C4-2B (cell line): ENCODE data around the gene RGSL1.

Experiments used
- H3K27ac ChIP-seq: fragments of 450-650 bp; 2 replicates; pipeline ENCODE4 v1.5.1; 2017
- ZFX ChIP-seq: fragments of 450-650 bp; IDR thresholded peaks from 2 replicates; pipeline ENCODE4 v1.6.1; 2017
- TF ChIP-seq, protein P1 (sequence below): fragments of 450-650 bp; conservative IDR thresholded peaks from 2 replicates; pipeline ENCODE4 v1.5.1; 2017; ENCODE audit warnings: mild to moderate bottlenecking

Gene RGSL1

GRCh38 chr1:182476625-182477024 is 26.7 kb downstream of the RGSL1 start:
- TF ChIP-seq ZFX: no peak
- TF ChIP-seq, protein P1, sequence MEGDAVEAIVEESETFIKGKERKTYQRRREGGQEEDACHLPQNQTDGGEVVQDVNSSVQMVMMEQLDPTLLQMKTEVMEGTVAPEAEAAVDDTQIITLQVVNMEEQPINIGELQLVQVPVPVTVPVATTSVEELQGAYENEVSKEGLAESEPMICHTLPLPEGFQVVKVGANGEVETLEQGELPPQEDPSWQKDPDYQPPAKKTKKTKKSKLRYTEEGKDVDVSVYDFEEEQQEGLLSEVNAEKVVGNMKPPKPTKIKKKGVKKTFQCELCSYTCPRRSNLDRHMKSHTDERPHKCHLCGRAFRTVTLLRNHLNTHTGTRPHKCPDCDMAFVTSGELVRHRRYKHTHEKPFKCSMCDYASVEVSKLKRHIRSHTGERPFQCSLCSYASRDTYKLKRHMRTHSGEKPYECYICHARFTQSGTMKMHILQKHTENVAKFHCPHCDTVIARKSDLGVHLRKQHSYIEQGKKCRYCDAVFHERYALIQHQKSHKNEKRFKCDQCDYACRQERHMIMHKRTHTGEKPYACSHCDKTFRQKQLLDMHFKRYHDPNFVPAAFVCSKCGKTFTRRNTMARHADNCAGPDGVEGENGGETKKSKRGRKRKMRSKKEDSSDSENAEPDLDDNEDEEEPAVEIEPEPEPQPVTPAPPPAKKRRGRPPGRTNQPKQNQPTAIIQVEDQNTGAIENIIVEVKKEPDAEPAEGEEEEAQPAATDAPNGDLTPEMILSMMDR: no peak

GRCh38 chr1:182478238-182478637 is 28.3 kb downstream of the RGSL1 start:
- H3K27ac ChIP-seq: no peak overlapping the region
- TF ChIP-seq ZFX: no peak
- TF ChIP-seq, protein P1: no peak

More at GRCh38 chr1:182476625-182477024, 26.7 kb downstream of the RGSL1 start:
- H3K27ac ChIP-seq: no peak overlapping the region

DNA sequence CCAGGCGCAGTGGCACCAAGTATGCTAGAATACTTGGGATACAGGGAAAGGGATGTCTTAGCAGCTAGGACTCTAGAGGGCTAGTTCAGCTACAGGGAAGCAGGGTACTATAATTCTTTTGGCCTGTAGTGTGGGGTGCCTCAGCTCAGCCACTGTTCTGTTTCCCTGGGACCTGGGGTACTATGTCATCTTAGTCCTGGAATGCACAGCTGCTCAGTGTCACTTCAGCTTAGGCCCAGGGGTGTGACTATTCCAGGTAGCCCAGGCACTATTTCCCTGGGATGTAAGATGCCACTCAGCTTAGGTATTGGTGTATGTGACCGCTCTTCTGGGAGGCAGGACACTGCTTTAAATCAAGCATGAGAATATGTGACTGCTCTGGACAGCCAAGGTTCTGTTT is 34.1 kb downstream of the RGSL1 start:
- TF ChIP-seq ZFX: no peak
- TF ChIP-seq, protein P1: no peak
- H3K27ac ChIP-seq: no peak overlapping the region

GRCh38 chr1:182484531-182485257 is 34.7 kb downstream of the RGSL1 start:
- no peak overlapping the region for H3K27ac ChIP-seq
- TF ChIP-seq, protein P1: peak; percentile 18; the same call in 1 of the 2 replicates
- no peak for TF ChIP-seq ZFX

DNA sequence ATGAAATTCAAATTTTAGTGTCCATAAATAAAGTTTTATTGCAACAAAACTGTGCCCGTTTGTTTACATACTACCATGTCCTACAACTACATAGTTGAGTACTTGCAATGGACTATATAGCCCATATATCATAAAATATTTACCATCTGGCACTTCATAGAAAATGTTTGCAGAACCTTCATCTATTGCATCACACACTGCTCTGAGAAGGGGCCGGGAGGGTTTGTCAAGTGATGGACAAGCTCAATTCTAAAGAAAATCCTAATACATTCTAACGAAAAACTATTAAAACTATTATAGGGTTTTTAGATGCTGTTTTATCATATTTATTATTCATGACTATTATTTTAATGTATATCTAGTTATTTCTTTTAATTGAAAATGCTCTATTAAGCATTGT is 35.9 kb downstream of the RGSL1 start:
- no peak overlapping the region for H3K27ac ChIP-seq
- no peak for TF ChIP-seq ZFX
- TF ChIP-seq, protein P1: no peak

DNA sequence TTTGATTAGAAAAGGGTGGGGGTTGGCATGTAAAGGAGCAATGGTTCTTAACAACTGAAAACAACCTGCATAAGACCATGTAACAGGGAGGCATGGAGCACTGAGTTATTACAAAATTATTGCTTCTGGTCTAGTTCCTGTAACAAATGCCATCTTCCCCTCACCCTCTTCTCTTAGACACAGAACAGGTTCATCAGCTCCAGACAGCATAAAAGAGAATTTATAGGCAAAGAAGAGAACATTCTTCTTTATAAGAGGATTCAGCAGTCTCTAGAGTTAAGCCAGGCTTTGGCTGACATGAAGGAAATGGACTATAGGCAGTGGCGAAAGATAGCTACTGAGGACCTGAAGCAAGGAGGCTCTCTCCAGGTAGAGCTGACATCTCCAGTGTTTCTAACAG is 38.9 kb downstream of the RGSL1 start:
- TF ChIP-seq ZFX: no peak
- TF ChIP-seq, protein P1: no peak
- H3K27ac ChIP-seq: no peak overlapping the region

DNA sequence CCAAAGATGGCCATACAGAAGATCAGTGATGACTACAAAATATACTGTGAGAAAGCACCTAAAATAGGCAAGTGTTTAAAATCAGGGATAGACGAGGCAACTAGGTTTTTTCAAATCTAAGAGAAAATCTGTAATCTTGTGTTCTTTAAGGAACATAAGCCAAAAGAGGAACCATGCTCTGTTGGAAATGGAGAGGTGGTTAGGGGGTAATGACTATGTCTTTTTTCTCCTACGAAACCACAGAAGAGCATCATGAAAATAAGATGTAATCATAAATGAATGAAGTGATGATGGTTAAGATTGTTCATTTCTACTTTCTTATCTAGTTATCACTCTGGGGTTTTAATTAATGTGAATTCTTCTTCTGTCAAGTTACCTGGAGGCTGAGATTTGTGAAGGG is 43.1 kb downstream of the RGSL1 start:
- H3K27ac ChIP-seq: no peak overlapping the region
- TF ChIP-seq ZFX: no peak
- TF ChIP-seq, protein P1: no peak
